Mammary epithelial cell (primary cell): ENCODE results near the gene SH3RF3.

Source experiments
- CTCF ChIP-seq, 2 donors: IDR thresholded peaks in 1 of 2; conservative IDR thresholded peaks in 1 of 2; 2 replicates each; pipeline ENCODE4 v1.5.1; 2011 to 2012; ENCODE audit warnings: inconsistent platforms in 2 of 2, low read length in 2 of 2, mild to moderate bottlenecking in 2 of 2, control low read depth in 1 of 2, low read depth in 1 of 2; ENCODE audit not compliant: insufficient read depth in 1 of 2; ENCODE audit errors: extremely low read depth in 1 of 2
- EZH2 ChIP-seq: IDR thresholded peaks from 2 replicates; pipeline ENCODE4 v1.6.1; 2012; ENCODE audit warnings: low read length, inconsistent platforms, borderline replicate concordance

GRCh38 chr2:109290887-109291643, 162.1 kb downstream of the SH3RF3 start:
- TF ChIP-seq CTCF (conservative IDR thresholded peaks at IDR 0.05 in 1 of 2, IDR thresholded peaks at IDR 0.05 in 1 of 2; ENCODE audit: extremely low read depth in 1 of 2, insufficient read depth in 1 of 2, low read depth in 1 of 2, low read length in 2 of 2) (no peak), EZH2 (no peak)
